ENCODE results near the gene RLF.
"Not testable (repeated sequence)": the region's sequence is repeated elsewhere in the genome, so short reads cannot be mapped to it uniquely, and the experiment has no call there.

RLF gene

GRCh38 chr1:40204856-40205255 is 43.7 kb downstream of the RLF start:
- no peak for DNase-seq (ENCODE audit: extremely low read depth, low read depth)
- no peak for TF ChIP-seq CTCF (IDR thresholded peaks at IDR 0.05; ENCODE audit: low read depth, low read length, missing control alignments)
- H3K4me3 ChIP-seq (replicated peaks; ENCODE audit: low read depth, low read length): no peak overlapping the region

GRCh38 chr1:40210511-40211204 is 49.5 kb downstream of the RLF start:
- DNase-seq (ENCODE audit: extremely low read depth, low read depth): no peak
- TF ChIP-seq CTCF (IDR thresholded peaks at IDR 0.05; ENCODE audit: low read depth, low read length, missing control alignments): no peak

GRCh38 chr1:40218333-40218732 is 57.1 kb downstream of the RLF start:
- no peak for TF ChIP-seq CTCF (IDR thresholded peaks at IDR 0.05; ENCODE audit: low read depth, low read length, missing control alignments)
- no peak for DNase-seq (ENCODE audit: extremely low read depth, low read depth)
- H3K4me3 ChIP-seq (replicated peaks; ENCODE audit: low read depth, low read length): no peak overlapping the region

More at GRCh38 chr1:40210511-40211204, 49.5 kb downstream of the RLF start:
- no peak overlapping the region for H3K4me3 ChIP-seq (replicated peaks; ENCODE audit: low read depth, low read length)

GRCh38 chr1:40221471-40221905 is 60.3 kb downstream of the RLF start:
- not testable (repeated sequence) for DNase-seq (ENCODE audit: extremely low read depth, low read depth)

GRCh38 chr1:40221977-40222772 is 61.0 kb downstream of the RLF start:
- no peak for DNase-seq (ENCODE audit: extremely low read depth, low read depth)
- TF ChIP-seq CTCF (IDR thresholded peaks at IDR 0.05; ENCODE audit: low read depth, low read length, missing control alignments): no peak
- no peak overlapping the region for H3K4me3 ChIP-seq (replicated peaks; ENCODE audit: low read depth, low read length)

More at GRCh38 chr1:40221471-40221905, 60.3 kb downstream of the RLF start:
- H3K4me3 ChIP-seq (replicated peaks; ENCODE audit: low read depth, low read length): not testable (repeated sequence)

GRCh38 chr1:40224040-40224439 is 62.9 kb downstream of the RLF start:
- TF ChIP-seq CTCF (IDR thresholded peaks at IDR 0.05; ENCODE audit: low read depth, low read length, missing control alignments): no peak
- no peak overlapping the region for H3K4me3 ChIP-seq (replicated peaks; ENCODE audit: low read depth, low read length)
- DNase-seq (ENCODE audit: extremely low read depth, low read depth): no peak

GRCh38 chr1:40226192-40226591 is 65.0 kb downstream of the RLF start:
- no peak for TF ChIP-seq CTCF (IDR thresholded peaks at IDR 0.05; ENCODE audit: low read depth, low read length, missing control alignments)
- no peak for DNase-seq (ENCODE audit: extremely low read depth, low read depth)

More at GRCh38 chr1:40226192-40226591, 65.0 kb downstream of the RLF start:
- H3K4me3 ChIP-seq (replicated peaks; ENCODE audit: low read depth, low read length): no peak overlapping the region

All from HFF-Myc (cell line).